Fibroblast of mammary gland (primary cell): ENCODE measurements around the gene BOD1L2.

Experiments
- DNase-seq: peaks from one replicate; pipeline ENCODE4 v3.0.0-alpha.2; 2010; ENCODE audit warnings: low read depth
- H3K4me3 ChIP-seq: 2 replicates; pipeline ENCODE4 v1.5.1; 2011; ENCODE audit warnings: low read depth, mild to moderate bottlenecking, low read length, moderate library complexity; ENCODE audit not compliant: control insufficient read depth
- TF ChIP-seq, protein P1 (sequence below): conservative IDR thresholded peaks from 2 replicates; pipeline ENCODE4 v1.5.1; 2011; ENCODE audit warnings: low read depth, low read length, inconsistent platforms; ENCODE audit not compliant: control insufficient read depth, insufficient read depth

The BOD1L2 gene

DNA sequence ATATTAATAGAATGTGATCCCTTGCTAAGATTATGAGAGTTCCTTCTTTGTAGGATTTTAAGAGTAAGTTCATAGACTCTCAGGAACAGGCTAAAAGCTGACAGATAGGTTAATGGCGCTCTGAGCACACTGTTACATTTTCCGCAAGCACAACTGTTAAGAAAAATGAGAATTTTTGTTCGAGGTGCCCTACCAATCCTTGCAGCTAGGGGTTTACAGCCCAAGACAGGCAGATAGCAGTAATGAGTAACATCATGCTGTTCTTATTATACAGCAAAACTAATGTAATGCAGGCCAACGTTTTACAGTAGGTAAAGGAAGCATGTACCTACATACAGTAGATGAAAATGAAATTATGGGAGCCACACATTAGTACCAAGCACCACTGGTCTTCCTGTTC lies 11.2 kb upstream of the BOD1L2 start:
- TF ChIP-seq, protein P1, sequence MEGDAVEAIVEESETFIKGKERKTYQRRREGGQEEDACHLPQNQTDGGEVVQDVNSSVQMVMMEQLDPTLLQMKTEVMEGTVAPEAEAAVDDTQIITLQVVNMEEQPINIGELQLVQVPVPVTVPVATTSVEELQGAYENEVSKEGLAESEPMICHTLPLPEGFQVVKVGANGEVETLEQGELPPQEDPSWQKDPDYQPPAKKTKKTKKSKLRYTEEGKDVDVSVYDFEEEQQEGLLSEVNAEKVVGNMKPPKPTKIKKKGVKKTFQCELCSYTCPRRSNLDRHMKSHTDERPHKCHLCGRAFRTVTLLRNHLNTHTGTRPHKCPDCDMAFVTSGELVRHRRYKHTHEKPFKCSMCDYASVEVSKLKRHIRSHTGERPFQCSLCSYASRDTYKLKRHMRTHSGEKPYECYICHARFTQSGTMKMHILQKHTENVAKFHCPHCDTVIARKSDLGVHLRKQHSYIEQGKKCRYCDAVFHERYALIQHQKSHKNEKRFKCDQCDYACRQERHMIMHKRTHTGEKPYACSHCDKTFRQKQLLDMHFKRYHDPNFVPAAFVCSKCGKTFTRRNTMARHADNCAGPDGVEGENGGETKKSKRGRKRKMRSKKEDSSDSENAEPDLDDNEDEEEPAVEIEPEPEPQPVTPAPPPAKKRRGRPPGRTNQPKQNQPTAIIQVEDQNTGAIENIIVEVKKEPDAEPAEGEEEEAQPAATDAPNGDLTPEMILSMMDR: peak; percentile 14
- no peak overlapping the region for H3K4me3 ChIP-seq
- DNase-seq: no peak

DNA sequence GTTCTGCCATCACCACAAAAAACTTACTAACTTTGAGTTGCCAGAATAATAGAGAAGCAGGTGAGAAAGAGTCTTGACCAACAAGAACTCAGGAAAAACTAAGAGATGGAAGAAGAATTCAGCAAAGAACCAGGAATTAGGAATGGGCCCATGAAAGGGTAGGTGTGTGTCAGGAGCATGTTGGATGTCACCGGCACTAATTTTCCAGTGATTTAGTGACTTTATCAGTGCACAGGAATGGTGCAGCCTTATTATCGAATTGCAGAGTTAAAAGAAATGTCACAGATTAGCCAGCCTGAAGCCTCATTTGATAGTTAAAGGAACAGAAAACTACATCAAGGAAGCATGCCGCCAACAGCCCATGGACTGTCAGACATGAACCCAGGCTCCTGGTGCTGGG lies 9.0 kb upstream of the BOD1L2 start:
- no peak overlapping the region for H3K4me3 ChIP-seq
- TF ChIP-seq, protein P1: no peak
- no peak for DNase-seq

DNA sequence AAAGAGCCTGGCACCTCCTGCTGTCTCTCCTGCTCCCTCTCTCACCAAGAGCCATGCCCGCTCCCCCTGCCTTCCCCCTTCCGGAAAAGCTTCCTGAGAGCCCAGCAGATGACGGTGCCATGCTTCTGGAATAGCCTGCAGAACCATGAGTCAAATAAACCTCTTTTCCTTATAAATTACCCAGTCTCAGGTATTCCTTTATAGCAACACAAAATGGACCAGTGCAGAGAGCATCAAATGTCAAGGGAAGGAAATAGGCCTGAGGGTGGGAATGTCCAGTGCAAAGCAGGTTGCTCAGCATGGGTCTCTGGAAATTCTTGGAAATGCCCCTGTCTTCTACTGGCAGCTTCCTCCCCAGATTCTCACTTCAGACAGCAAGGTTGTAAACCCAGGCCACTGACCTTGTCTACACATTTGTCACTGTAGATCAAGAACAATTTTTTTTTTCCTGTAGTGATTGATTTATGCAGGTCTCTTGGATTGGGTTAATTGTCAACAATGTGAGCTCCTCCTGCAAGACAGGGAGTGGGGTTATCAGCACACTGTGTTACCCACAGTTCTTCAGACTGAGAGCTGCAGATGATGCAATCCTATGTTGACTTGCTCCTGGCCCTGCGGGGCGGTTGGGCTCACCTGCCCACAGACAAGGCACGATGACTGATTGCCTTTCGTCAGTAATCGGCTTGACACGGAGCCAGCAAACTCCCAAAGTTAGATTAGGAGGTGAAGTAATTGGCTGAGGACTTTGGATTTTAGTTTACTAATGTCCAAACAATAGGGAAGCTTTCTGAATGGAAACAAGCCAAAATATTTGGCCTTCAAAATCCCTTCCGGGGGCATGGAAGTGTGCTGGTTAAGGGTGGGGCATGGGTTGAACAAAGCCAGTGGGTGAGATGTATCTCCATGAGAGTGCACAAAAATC lies 5.4 kb upstream of the BOD1L2 start:
- no peak for DNase-seq
- H3K4me3 ChIP-seq: no peak overlapping the region
- TF ChIP-seq, protein P1: no peak

DNA sequence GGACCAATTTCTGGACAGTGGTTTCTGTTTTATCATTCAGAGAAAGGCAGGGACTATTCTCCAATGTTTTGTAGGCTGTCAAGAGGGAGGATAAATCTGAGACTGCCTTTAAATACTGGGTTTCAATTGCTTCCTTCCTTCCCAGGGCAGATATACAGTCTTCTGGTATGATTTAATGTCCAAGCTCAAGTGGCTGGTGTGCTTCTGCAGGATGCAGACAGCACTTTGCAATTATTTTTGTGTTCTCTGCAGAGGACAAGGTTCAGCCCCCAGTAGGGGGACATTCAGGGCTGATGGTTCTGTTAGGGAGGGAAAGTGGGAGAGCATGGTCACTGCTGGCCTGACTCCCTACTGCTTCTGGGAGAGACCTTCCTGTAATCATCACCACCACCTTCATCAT lies 4.6 kb upstream of the BOD1L2 start:
- H3K4me3 ChIP-seq: no peak overlapping the region
- DNase-seq: no peak
- TF ChIP-seq, protein P1: no peak

DNA sequence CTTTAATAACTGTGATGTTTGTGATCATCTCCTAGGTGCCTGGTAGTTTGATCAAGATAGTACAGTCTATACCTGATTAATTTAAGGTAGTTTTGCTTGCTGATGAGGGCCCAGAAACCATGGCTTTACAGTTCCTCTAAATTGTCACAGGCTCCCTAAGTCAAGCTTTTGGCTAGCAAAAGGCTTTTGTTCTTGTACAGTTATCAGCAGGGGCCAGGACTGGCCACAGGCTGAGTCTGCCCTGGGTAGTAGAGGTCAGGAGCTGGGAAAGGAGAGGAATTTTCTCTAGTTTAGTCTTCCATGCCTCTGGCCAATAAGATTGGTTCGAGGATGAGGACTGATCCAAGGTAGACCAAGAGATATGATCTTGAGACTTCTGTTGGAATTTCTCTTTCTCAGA lies 3.6 kb upstream of the BOD1L2 start:
- no peak overlapping the region for H3K4me3 ChIP-seq
- TF ChIP-seq, protein P1: no peak
- DNase-seq: no peak

DNA sequence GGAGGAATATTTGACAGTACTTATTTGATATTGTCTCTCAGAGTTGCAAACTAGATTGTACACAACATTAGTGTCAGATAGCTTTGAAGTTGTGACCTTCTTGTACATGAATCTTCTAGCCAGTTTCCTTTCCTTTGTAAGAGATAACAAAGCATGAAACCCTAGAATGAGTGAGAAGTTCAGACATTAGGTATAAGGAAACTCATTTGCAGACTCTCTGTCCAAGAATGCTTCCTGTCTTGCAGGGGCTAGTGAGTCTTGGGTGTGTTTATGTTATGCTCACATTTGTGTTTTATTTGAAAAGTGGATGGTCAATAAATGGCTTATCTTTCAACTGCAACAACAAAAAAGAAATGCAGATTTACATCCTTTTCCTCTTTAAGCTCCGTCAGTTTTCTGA lies 1.4 kb downstream of the BOD1L2 start:
- no peak for DNase-seq
- TF ChIP-seq, protein P1: no peak
- H3K4me3 ChIP-seq: no peak overlapping the region
